Right lobe of liver (tissue), 6 donors: ENCODE results near the gene LCN10. TPM values are rescaled to one million over a fixed set of nuclear protein-coding genes. Genes with fewer than 3 reads are reported as not detected.

Experiments
- ATAC-seq, 4 donors: fragments of 200-7000 bp; cut with Tn5 transposase; one replicate each; pipeline ENCODE4 v1.9.1; 2020; ENCODE audit warnings: mild to moderate bottlenecking in 4 of 4, moderate library complexity in 4 of 4
- DNase-seq, 3 donors: peaks; one replicate each; pipeline ENCODE4 v3.0.0-alpha.2; 2020
- H3K27ac ChIP-seq, 3 donors: fragments of 200-600 bp; one replicate each; pipeline ENCODE4 v1.8.0; 2022
- H3K27me3 ChIP-seq, 2 donors: fragments of 200-600 bp; one replicate each; pipeline ENCODE4 v1.8.0; 2022
- H3K36me3 ChIP-seq, 4 donors: fragments of 200-600 bp; sonication (generic) in 1 of 4; one replicate each; pipeline versions ENCODE4 v1.5.1 to v1.8.0; 2017 to 2022; ENCODE audit warnings: control low read depth in 1 of 4
- H3K4me1 ChIP-seq, 4 donors: fragments of 200-600 bp; sonication (generic) in 1 of 4; one replicate each; pipeline versions ENCODE4 v1.5.1 to v1.8.0; 2017 to 2022; ENCODE audit warnings: control low read depth in 1 of 4
- H3K4me3 ChIP-seq, 3 donors: fragments of 200-600 bp; one replicate each; pipeline ENCODE4 v1.8.0; 2022
- H3K9me3 ChIP-seq, 4 donors: fragments of 200-600 bp; sonication (generic) in 1 of 4; one replicate each; pipeline versions ENCODE4 v1.5.1 to v1.8.0; 2017 to 2022; ENCODE audit warnings: control low read depth in 1 of 4
- POLR2A ChIP-seq: fragments of 450-650 bp; IDR thresholded peaks from one replicate; pipeline ENCODE4 v1.6.1; 2017; ENCODE audit warnings: antibody characterized with exemption, mild to moderate bottlenecking
- WGBS: methylation state at CpG from one replicate; pipeline ENCODE4 v1.1.6; 2018; ENCODE audit warnings: low coverage, low lambda C conversion rate; ENCODE audit not compliant: insufficient coverage; ENCODE audit errors: missing lambda C conversion rate; 5-methylcytosine and 5-hydroxymethylcytosine counted together
- intact Hi-C, 2 donors: fragments of 100-400 bp; cut with DNase I; formaldehyde crosslinking; loops; one replicate each; pipeline versions ENCODE4 v1.11.2 to v1.14.1; 2022
- total RNA-seq, 6 experiments: library from RNA; depleted of rRNA in 2 of 6; stranded (reverse); fragments of >200 nt in 2 of 6; fragmentation: NEBNext Ultra II Directional in 3 of 6; extraction: Animal tissue kit (Norgen Biotek cat#: 25700) in 3 of 6; gene quantifications; one replicate each; pipeline versions ENCODE4 v1.1.0 to v1.2.4, GENCODE V29; 2016 to 2023
- TF ChIP-seq, protein P1 (sequence below), 4 donors: fragments of 200-600 bp in 3 of 4; fragments of 450-650 bp in 1 of 4; IDR thresholded peaks; one replicate each; pipeline versions ENCODE4 v1.5.1 to v1.8.0; 2016 to 2022; ENCODE audit warnings: antibody characterized with exemption in 4 of 4, mild to moderate bottlenecking in 2 of 4
- donor health status: DM: no; HTN: yes; CAD: no.
- donor health status: DM: no; HTN: no; CAD: no.
- donor health status: DM: no; HTN: no; CAD: no.
- donor health status: DM: no; HTN: yes; CAD: no.
- donor health status: DM: no; HTN: yes; CAD: no.

Gene LCN10
- total RNA-seq, 6 experiments from 2014 or later = 0.23 to 0.81 (median 0.32) TPM; not detected in 2

DNA sequence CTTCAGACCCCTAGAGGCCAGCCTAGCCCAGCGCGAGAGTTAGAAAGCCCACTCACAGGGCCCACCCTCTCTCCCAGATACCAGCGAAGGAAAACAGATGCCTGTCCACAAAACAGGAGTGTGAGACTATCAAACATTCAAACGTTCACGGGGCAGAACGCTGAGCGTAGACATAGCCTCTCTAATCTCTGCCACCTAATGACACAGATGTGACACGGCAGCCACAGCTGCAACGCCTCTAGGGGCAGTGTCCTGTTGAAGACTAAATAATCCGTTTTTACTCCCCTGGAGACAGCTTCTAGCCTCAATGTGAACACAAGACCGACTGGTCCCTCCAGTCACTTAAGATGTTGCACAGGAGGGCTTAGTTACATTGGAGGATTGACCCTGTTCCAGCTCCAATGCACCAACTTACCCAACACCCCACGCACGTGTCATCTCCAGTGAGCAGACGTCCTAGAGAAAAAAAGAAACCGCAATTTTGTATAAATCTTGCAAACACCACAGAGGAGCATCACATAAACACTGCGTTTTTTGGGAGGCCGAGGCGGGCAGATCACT lies 16.0 kb downstream of the LCN10 start:
- WGBS = 1% methylated on average over 14 of the region's 18 CpGs
- Histone ChIP-seq H3K9me3 (no peaks in the 10 kb centered on the region), H3K27me3 (no peaks in the 10 kb centered on the region), H3K4me3 (peak overlapping the region; percentile 92 to 97 (median 95)), H3K36me3 (peaks cover 0 to 39% (median 24%) of the 10 kb centered on the region in 4 donors), H3K4me1 (peaks cover 0 to 17% (median 7%) of the 10 kb centered on the region in 4 donors), H3K27ac (no peak overlapping the region)
- peak; percentile 29 to 39 (median 38) for ATAC-seq
- intact Hi-C loops = no loop called here
- DNase-seq = no peak
- no peak for TF ChIP-seq POLR2A
- TF ChIP-seq, protein P1, sequence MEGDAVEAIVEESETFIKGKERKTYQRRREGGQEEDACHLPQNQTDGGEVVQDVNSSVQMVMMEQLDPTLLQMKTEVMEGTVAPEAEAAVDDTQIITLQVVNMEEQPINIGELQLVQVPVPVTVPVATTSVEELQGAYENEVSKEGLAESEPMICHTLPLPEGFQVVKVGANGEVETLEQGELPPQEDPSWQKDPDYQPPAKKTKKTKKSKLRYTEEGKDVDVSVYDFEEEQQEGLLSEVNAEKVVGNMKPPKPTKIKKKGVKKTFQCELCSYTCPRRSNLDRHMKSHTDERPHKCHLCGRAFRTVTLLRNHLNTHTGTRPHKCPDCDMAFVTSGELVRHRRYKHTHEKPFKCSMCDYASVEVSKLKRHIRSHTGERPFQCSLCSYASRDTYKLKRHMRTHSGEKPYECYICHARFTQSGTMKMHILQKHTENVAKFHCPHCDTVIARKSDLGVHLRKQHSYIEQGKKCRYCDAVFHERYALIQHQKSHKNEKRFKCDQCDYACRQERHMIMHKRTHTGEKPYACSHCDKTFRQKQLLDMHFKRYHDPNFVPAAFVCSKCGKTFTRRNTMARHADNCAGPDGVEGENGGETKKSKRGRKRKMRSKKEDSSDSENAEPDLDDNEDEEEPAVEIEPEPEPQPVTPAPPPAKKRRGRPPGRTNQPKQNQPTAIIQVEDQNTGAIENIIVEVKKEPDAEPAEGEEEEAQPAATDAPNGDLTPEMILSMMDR (IDR thresholded peaks at IDR 0.05) = peak; percentile 35 to 54 (median 52)

DNA sequence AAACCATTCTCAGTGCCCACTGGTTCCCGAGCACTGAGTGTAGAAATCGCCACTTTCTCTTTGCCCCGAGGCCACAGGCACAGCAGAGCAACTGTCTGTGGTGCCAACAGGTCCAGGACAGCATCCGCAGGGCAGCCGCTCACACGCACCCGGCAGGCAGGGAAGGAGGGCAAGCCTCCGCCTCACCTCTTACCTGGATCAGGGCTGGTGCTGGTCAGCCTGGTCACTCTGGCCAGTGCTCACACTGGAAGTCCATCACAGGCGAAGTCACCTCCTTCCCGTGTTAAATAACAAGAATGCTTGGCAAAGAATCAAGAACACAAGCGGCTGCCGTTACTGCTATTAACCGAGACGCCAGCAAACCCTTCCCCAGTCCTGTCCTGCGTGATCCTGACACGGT lies 16.6 kb downstream of the LCN10 start:
- Histone ChIP-seq H3K27me3 (no peaks in the 10 kb centered on the region), H3K27ac (no peak overlapping the region), H3K9me3 (no peaks in the 10 kb centered on the region), H3K36me3 (peaks cover 0 to 39% (median 24%) of the 10 kb centered on the region in 4 donors), H3K4me3 (peak overlapping the region; percentile 92 to 97 (median 95)), H3K4me1 (peaks cover 0 to 17% (median 7%) of the 10 kb centered on the region in 4 donors)
- WGBS = 14% methylated on average over 5 of the region's 16 CpGs
- no peak for DNase-seq
- intact Hi-C loops = no loop called here
- ATAC-seq = no peak
- TF ChIP-seq POLR2A = no peak
- TF ChIP-seq, protein P1 (IDR thresholded peaks at IDR 0.05) = no peak

DNA sequence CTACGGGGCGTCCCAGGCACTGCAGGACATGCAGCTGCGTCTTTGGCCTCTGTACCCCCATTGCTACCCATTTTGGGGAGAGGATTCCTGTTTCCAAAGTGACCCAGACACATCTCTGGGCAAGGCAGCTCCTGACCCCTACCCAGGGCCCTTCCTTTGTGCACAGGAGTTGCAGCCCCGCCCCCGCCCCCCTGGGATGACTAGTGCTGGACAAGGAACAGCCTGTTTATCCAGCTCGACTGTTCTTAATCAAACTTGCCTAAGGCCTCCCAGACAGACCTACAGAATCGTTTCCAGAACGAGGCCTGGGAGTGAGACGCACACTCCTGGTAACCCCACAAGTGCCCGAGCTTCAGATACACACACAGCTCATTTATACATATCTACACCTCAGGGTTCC lies 17.1 kb downstream of the LCN10 start:
- Histone ChIP-seq H3K36me3 (peaks cover 0 to 39% (median 24%) of the 10 kb centered on the region in 4 donors), H3K27ac (no peak overlapping the region), H3K27me3 (no peaks in the 10 kb centered on the region), H3K9me3 (no peaks in the 10 kb centered on the region), H3K4me3 (no peak overlapping the region), H3K4me1 (peaks cover 0 to 17% (median 7%) of the 10 kb centered on the region in 4 donors)
- ATAC-seq (no peak), DNase-seq (no peak)
- TF ChIP-seq POLR2A = no peak
- TF ChIP-seq, protein P1 (IDR thresholded peaks at IDR 0.05) = no peak
- intact Hi-C loops = no loop called here
- 44% methylated on average over 3 of the region's 10 CpGs for WGBS

DNA sequence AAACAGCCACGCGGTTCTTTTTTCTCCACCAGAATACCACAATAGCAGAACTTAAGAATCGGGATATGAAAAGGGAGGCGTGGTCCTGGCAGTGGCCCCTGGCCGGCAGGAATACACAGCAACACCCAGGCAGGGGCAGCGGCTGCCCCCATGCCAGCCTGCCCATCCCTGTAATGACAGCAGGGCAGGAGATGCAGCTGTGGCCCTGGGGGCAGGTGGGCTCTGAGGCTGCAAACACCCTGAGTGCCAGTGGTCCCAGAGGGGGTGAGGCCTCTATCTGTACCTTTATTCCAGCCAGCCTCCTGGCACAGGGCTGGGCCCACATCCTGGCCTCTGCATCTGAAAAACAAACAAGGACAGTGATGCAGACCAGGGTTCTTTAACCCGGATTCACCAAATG lies 18.0 kb downstream of the LCN10 start:
- intact Hi-C loops = no loop called here
- ATAC-seq (no peak), DNase-seq (no peak)
- TF ChIP-seq, protein P1 (IDR thresholded peaks at IDR 0.05) = no peak
- TF ChIP-seq POLR2A = no peak
- 64% methylated on average over 5 of the region's 7 CpGs for WGBS
- peaks cover 0 to 17% (median 7%) of the 10 kb centered on the region in 4 donors for H3K4me1 ChIP-seq
- H3K27me3 ChIP-seq = no peaks in the 10 kb centered on the region
- peaks cover 0 to 39% (median 24%) of the 10 kb centered on the region in 4 donors for H3K36me3 ChIP-seq
- H3K9me3 ChIP-seq = no peaks in the 10 kb centered on the region
- H3K27ac ChIP-seq = no peak overlapping the region
- no peak overlapping the region for H3K4me3 ChIP-seq
